Measurements from ENCODE around the gene CELF4. TPM values are rescaled to one million over a fixed set of nuclear protein-coding genes. Genes with fewer than 3 reads are reported as not detected.

CELF4 gene
- polyA plus RNA-seq, 1 donor (not counting 4 experiments of a cell fraction or from before 2014, with no cell fraction given): not detected

- Histone ChIP-seq H2AFZ (ENCODE audit: control insufficient read depth, low read length) (no peak overlapping the region), H3K4me1 (ENCODE audit: control insufficient read depth, extremely low read depth, insufficient read depth, low read length) (peaks cover 29% of the 10 kb centered on the region), H3K4me2 (ENCODE audit: control insufficient read depth, extremely low read depth, insufficient read depth, low read depth, low read length) (peak overlapping the region; percentile 75), H3K36me3 (ENCODE audit: control insufficient read depth in 2 of 2, extremely low read depth in 1 of 2, insufficient read depth in 2 of 2, low read length in 2 of 2) (no peaks in the 10 kb centered on the region), H3K27me3 (ENCODE audit: control insufficient read depth, extremely low read depth, insufficient read depth, low read length) (no peaks in the 10 kb centered on the region), H3K79me2 (ENCODE audit: control insufficient read depth, insufficient read depth, low read length) (no peaks in the 10 kb centered on the region), H3K4me3 (ENCODE audit: control insufficient read depth in 2 of 3, extremely low read depth in 1 of 3, insufficient read depth in 2 of 3, low read depth in 1 of 3, low read length in 3 of 3) (no peak overlapping the region), H3K9me3 (ENCODE audit: control insufficient read depth, low read depth, low read length) (no peaks in the 10 kb centered on the region), H4K20me1 (ENCODE audit: control insufficient read depth, extremely low read depth, insufficient read depth, low read length) (no peaks in the 10 kb centered on the region), H3K9me1 (ENCODE audit: control insufficient read depth, extremely low read depth, insufficient read depth, low read length) (no peaks in the 10 kb centered on the region), H3K9ac (ENCODE audit: control insufficient read depth, extremely low read depth, insufficient read depth, low read length) (no peak overlapping the region), H3K27ac (ENCODE audit: control insufficient read depth, insufficient read depth, low read length) (no peak overlapping the region)
- TF ChIP-seq EZH2 (IDR thresholded peaks at IDR 0.05; ENCODE audit: low read length): no peak
- TF ChIP-seq CTCF (optimal IDR thresholded peaks at IDR 0.05 in 1 of 3, IDR thresholded peaks at IDR 0.05 in 1 of 3, conservative IDR thresholded peaks at IDR 0.05 in 1 of 3; ENCODE audit: extremely low read depth in 1 of 3, insufficient read depth in 2 of 3, low read length in 3 of 3): no peak
- dilution Hi-C loops (cut with MboI; ENCODE audit: extremely low pct_ligation_motif_present, low sequenced_read_pairs): no loop called here
- no peak for DNase-seq (ENCODE audit: low read depth, low spot score)
- FAIRE-seq: no peak
Measured at GRCh38 chr18:37578182-37578678, 12.6 kb upstream of the CELF4 start.

GRCh38 chr18:37577051-37577611 lies 11.5 kb upstream of the CELF4 start:
- Histone ChIP-seq H3K4me3 (ENCODE audit: control insufficient read depth in 2 of 3, extremely low read depth in 1 of 3, insufficient read depth in 2 of 3, low read depth in 1 of 3, low read length in 3 of 3) (no peak overlapping the region), H3K9me1 (ENCODE audit: control insufficient read depth, extremely low read depth, insufficient read depth, low read length) (no peaks in the 10 kb centered on the region), H4K20me1 (ENCODE audit: control insufficient read depth, extremely low read depth, insufficient read depth, low read length) (no peaks in the 10 kb centered on the region), H3K36me3 (ENCODE audit: control insufficient read depth in 2 of 2, extremely low read depth in 1 of 2, insufficient read depth in 2 of 2, low read length in 2 of 2) (no peaks in the 10 kb centered on the region), H3K79me2 (ENCODE audit: control insufficient read depth, insufficient read depth, low read length) (no peaks in the 10 kb centered on the region), H2AFZ (ENCODE audit: control insufficient read depth, low read length) (peak overlapping the region; percentile 24), H3K9me3 (ENCODE audit: control insufficient read depth, low read depth, low read length) (no peaks in the 10 kb centered on the region), H3K4me2 (ENCODE audit: control insufficient read depth, extremely low read depth, insufficient read depth, low read depth, low read length) (no peak overlapping the region), H3K4me1 (ENCODE audit: control insufficient read depth, extremely low read depth, insufficient read depth, low read length) (peaks cover 29% of the 10 kb centered on the region), H3K27me3 (ENCODE audit: control insufficient read depth, extremely low read depth, insufficient read depth, low read length) (no peaks in the 10 kb centered on the region), H3K9ac (ENCODE audit: control insufficient read depth, extremely low read depth, insufficient read depth, low read length) (no peak overlapping the region), H3K27ac (ENCODE audit: control insufficient read depth, insufficient read depth, low read length) (no peak overlapping the region)
- DNase-seq (ENCODE audit: low read depth, low spot score) (no peak), FAIRE-seq (peak; percentile 26)
- dilution Hi-C loops (cut with MboI; ENCODE audit: extremely low pct_ligation_motif_present, low sequenced_read_pairs): no loop called here
- TF ChIP-seq EZH2 (IDR thresholded peaks at IDR 0.05; ENCODE audit: low read length) (no peak), CTCF (optimal IDR thresholded peaks at IDR 0.05 in 1 of 3, IDR thresholded peaks at IDR 0.05 in 1 of 3, conservative IDR thresholded peaks at IDR 0.05 in 1 of 3; ENCODE audit: extremely low read depth in 1 of 3, insufficient read depth in 2 of 3, low read length in 3 of 3) (no peak)

All from keratinocyte (primary cell).